ENCODE measurements around the gene RNF150. TPM values are rescaled to one million over a fixed set of nuclear protein-coding genes. Genes with fewer than 3 reads are reported as not detected.

Gene RNF150
- total and polyA plus RNA-seq, 2 of the 8 experiments (the other 6 are each of a cell fraction or from before 2014, with no cell fraction given), result 3.4 to 4.8 TPM

- no peak for TF ChIP-seq CTBP2 (IDR thresholded peaks at IDR 0.05; ENCODE audit: borderline replicate concordance, insufficient read depth, insufficient read length, low read length)
- no peak for TF ChIP-seq TEAD4 (IDR thresholded peaks at IDR 0.05; ENCODE audit: low read depth, low read length)
- TF ChIP-seq RXRA (IDR thresholded peaks at IDR 0.05; ENCODE audit: insufficient read depth, low read depth, low read length), result no peak
Measured at GRCh38 chr4:140884431-140885058, 248.7 kb downstream of the RNF150 start (continued).

Measured in H1 (cell line).